Sigmoid colon (tissue), 7 donors: Measurements from ENCODE around the gene RHOA. TPM values are rescaled to one million over a fixed set of nuclear protein-coding genes. Genes with fewer than 3 reads are reported as not detected.

Source experiments
- DNase-seq: peaks from one replicate; pipeline ENCODE4 v3.0.0-alpha.2; 2019
- H3K27ac ChIP-seq, 4 donors: fragments of 200-600 bp; sonication (generic); one replicate each; pipeline ENCODE4 v1.5.1; 2016 to 2019; ENCODE audit warnings: mild to moderate bottlenecking in 1 of 4
- H3K27me3 ChIP-seq, 3 donors: fragments of 200-600 bp; sonication (generic); one replicate each; pipeline ENCODE4 v1.5.1; 2019; ENCODE audit warnings: mild to moderate bottlenecking in 1 of 3
- H3K36me3 ChIP-seq, 4 donors: fragments of 200-600 bp; sonication (generic); one replicate each; pipeline ENCODE4 v1.5.1; 2016 to 2019
- H3K4me1 ChIP-seq, 4 donors: fragments of 200-600 bp; sonication (generic); one replicate each; pipeline ENCODE4 v1.5.1; 2017 to 2019
- H3K4me3 ChIP-seq, 4 donors: fragments of 200-600 bp; sonication (generic); one replicate each; pipeline ENCODE4 v1.5.1; 2017 to 2019; ENCODE audit warnings: mild to moderate bottlenecking in 2 of 4, moderate library complexity in 1 of 4
- H3K9me3 ChIP-seq, 4 donors: fragments of 200-600 bp in 3 of 4; sonication (generic) in 3 of 4; one replicate each; pipeline versions ENCODE4 v1.5.1 to v1.6.1; 2013 to 2019
- CTCF ChIP-seq, 4 experiments: fragments of 450-650 bp in 3 of 4; fragments of 200-600 bp in 1 of 4; IDR thresholded peaks; one replicate each; pipeline ENCODE4 v1.5.1; 2016 to 2019; ENCODE audit warnings: antibody characterized with exemption in 4 of 4, mild to moderate bottlenecking in 3 of 4, moderate library complexity in 2 of 4
- EP300 ChIP-seq, 4 donors: sonication (generic); formaldehyde crosslinking; IDR thresholded peaks; one replicate each; pipeline ENCODE4 v1.6.1; 2017; ENCODE audit warnings: antibody characterized with exemption in 4 of 4
- POLR2A ChIP-seq, 2 donors: fragments of 450-650 bp; IDR thresholded peaks; one replicate each; pipeline ENCODE4 v1.6.1; 2016; ENCODE audit warnings: antibody characterized with exemption in 2 of 2, mild to moderate bottlenecking in 2 of 2, moderate library complexity in 2 of 2
- POLR2AphosphoS5 ChIP-seq, 4 donors: sonication (generic); formaldehyde crosslinking; IDR thresholded peaks; one replicate each; pipeline ENCODE4 v1.6.1; 2017; ENCODE audit warnings: antibody characterized with exemption in 4 of 4
- WGBS, 2 donors: extraction: QIAGEN DNeasy Blood & Tissue Kit; methylation state at CpG; one replicate each; pipeline ENCODE4 v1.1.7; 2013; 5-methylcytosine and 5-hydroxymethylcytosine counted together
- intact Hi-C: fragments of 100-400 bp; cut with DNase I; formaldehyde crosslinking; loops from one replicate; pipeline ENCODE4 v1.15.1; 2023
- polyA plus RNA-seq, 3 donors: library from polyadenylated mRNA; stranded (reverse); fragments of 200-250 nt; gene quantifications; one replicate each; pipeline ENCODE4 v1.2.3, GENCODE V29; 2013
- total RNA-seq, 4 donors: library from RNA; depleted of rRNA; stranded (reverse); fragments of >200 nt; gene quantifications; one replicate each; pipeline ENCODE4 v1.1.0, GENCODE V29; 2016
- donor health status: healthy with polysubstance abuse.
- donor health status: Bipolar disorder and iron deficiency.
- donor health status: healthy.

The RHOA gene
- total and polyA plus RNA-seq, 7 donors = 369 to 516 (median 421) TPM

- DNase-seq = no peak
- H3K36me3 ChIP-seq = peaks cover 0 to 42% (median 10%) of the 10 kb centered on the region in 4 donors
- H3K4me1 ChIP-seq = peaks cover 0 to 20% (median 17%) of the 10 kb centered on the region in 4 donors
- intact Hi-C loops = no loop called here
- H3K4me3 ChIP-seq = peak within 1 kb of the TSS; percentile 26 to 44 (median 39)
- 29 to 46% methylated on average over 25 of the region's 25 CpGs for WGBS, 2 donors
- TF ChIP-seq POLR2AphosphoS5 (IDR thresholded peaks at IDR 0.05) (peak in 2 of 4 donors; percentile 23 to 30), POLR2A (IDR thresholded peaks at IDR 0.05) (no peak)
- no peaks in the 10 kb centered on the region for H3K27me3 ChIP-seq
- H3K27ac ChIP-seq = peak within 1 kb of the TSS; percentile 15 to 63 (median 42)
- H3K9me3 ChIP-seq = no peaks in the 10 kb centered on the region
Measured at GRCh38 chr3:49422379-49423248, 10.8 kb upstream of the RHOA start, which contains the start of gene AMT. TSS of gene AMT (minus strand) at chr3:49422473. CDS start at chr3:49422450, 23 bp downstream.

- H3K4me3 ChIP-seq = peak overlapping the region; percentile 26 to 44 (median 39)
- H3K27me3 ChIP-seq = no peaks in the 10 kb centered on the region
- H3K27ac ChIP-seq = peak overlapping the region; percentile 15 to 63 (median 42)
- H3K36me3 ChIP-seq = peaks cover 0 to 48% (median 10%) of the 10 kb centered on the region in 4 donors
- intact Hi-C loops = no loop called here
- H3K4me1 ChIP-seq = peaks cover 0 to 22% (median 17%) of the 10 kb centered on the region in 4 donors
- DNase-seq = no peak
- WGBS, 2 donors = 14 to 37% methylated on average over 14 of the region's 14 CpGs
- TF ChIP-seq EP300 (IDR thresholded peaks at IDR 0.05) (no peak), POLR2AphosphoS5 (IDR thresholded peaks at IDR 0.05) (no peak), POLR2A (IDR thresholded peaks at IDR 0.05) (no peak), CTCF (IDR thresholded peaks at IDR 0.05) (no peak)
- H3K9me3 ChIP-seq = no peaks in the 10 kb centered on the region
Measured at GRCh38 chr3:49421890-49422378, 10.2 kb upstream of the RHOA start.

GRCh38 chr3:49417516-49418120, 5.8 kb upstream of the RHOA start:
- intact Hi-C loops = no loop called here
- peaks cover 0 to 49% (median 32%) of the 10 kb centered on the region in 4 donors for H3K4me1 ChIP-seq
- H3K27ac ChIP-seq = no peak overlapping the region
- H3K4me3 ChIP-seq = no peak overlapping the region
- no peaks in the 10 kb centered on the region for H3K27me3 ChIP-seq
- peaks cover 0 to 43% (median 0%) of the 10 kb centered on the region in 4 donors for H3K36me3 ChIP-seq
- TF ChIP-seq POLR2A (IDR thresholded peaks at IDR 0.05) (no peak), EP300 (IDR thresholded peaks at IDR 0.05) (no peak), CTCF (IDR thresholded peaks at IDR 0.05) (no peak), POLR2AphosphoS5 (IDR thresholded peaks at IDR 0.05) (no peak)
- WGBS, 2 donors = 91 to 92% methylated on average over 13 of the region's 13 CpGs
- no peak for DNase-seq
- H3K9me3 ChIP-seq = no peaks in the 10 kb centered on the region

GRCh38 chr3:49416867-49417266, 5.1 kb upstream of the RHOA start:
- H3K9me3 ChIP-seq = no peaks in the 10 kb centered on the region
- TF ChIP-seq POLR2AphosphoS5 (IDR thresholded peaks at IDR 0.05) (no peak), EP300 (IDR thresholded peaks at IDR 0.05) (no peak), POLR2A (IDR thresholded peaks at IDR 0.05) (no peak)
- DNase-seq = no peak
- intact Hi-C loops = no loop called here
- peaks cover 0 to 43% (median 0%) of the 10 kb centered on the region in 4 donors for H3K36me3 ChIP-seq
- no peaks in the 10 kb centered on the region for H3K27me3 ChIP-seq
- H3K27ac ChIP-seq = peak overlapping the region in 2 of 4 donors; percentile 3 to 31
- 94 to 97% methylated on average over 2 of the region's 2 CpGs for WGBS, 2 donors
- no peak overlapping the region for H3K4me3 ChIP-seq
- peaks cover 0 to 44% (median 25%) of the 10 kb centered on the region in 4 donors for H3K4me1 ChIP-seq

- H3K27ac ChIP-seq = peak overlapping the region in 3 of 4 donors; percentile 3 to 31 (median 26)
- intact Hi-C loops = no loop called here
- H3K27me3 ChIP-seq = no peaks in the 10 kb centered on the region
- no peak for DNase-seq
- H3K4me3 ChIP-seq = no peak overlapping the region
- H3K9me3 ChIP-seq = no peaks in the 10 kb centered on the region
- peaks cover 0 to 43% (median 0%) of the 10 kb centered on the region in 4 donors for H3K36me3 ChIP-seq
- peaks cover 0 to 36% (median 19%) of the 10 kb centered on the region in 4 donors for H3K4me1 ChIP-seq
- TF ChIP-seq CTCF (IDR thresholded peaks at IDR 0.05) (no peak), EP300 (IDR thresholded peaks at IDR 0.05) (no peak), POLR2AphosphoS5 (IDR thresholded peaks at IDR 0.05) (no peak), POLR2A (IDR thresholded peaks at IDR 0.05) (no peak)
- WGBS, 2 donors = 31 to 54% methylated on average over 4 of the region's 4 CpGs
Measured at GRCh38 chr3:49415931-49416601, 4.3 kb upstream of the RHOA start.
